Upper lobe of right lung (tissue), 1 donor: ENCODE data around the gene CNDP1. TPM values are rescaled to one million over a fixed set of nuclear protein-coding genes. Genes with fewer than 3 reads are reported as not detected.

Experiments
- ATAC-seq: fragments of 200-7000 bp; cut with Tn5 transposase; one replicate; pipeline ENCODE4 v1.9.1; 2020; ENCODE audit warnings: mild to moderate bottlenecking, moderate library complexity
- DNase-seq: peaks from one replicate; pipeline ENCODE4 v3.0.0-alpha.2; 2020
- H3K27ac ChIP-seq: fragments of 200-600 bp; one replicate; pipeline ENCODE4 v1.8.0; 2022
- H3K27me3 ChIP-seq: fragments of 200-600 bp; one replicate; pipeline ENCODE4 v1.8.0; 2022; ENCODE audit warnings: mild to moderate bottlenecking
- H3K36me3 ChIP-seq: fragments of 200-600 bp; one replicate; pipeline ENCODE4 v1.8.0; 2022
- H3K4me1 ChIP-seq: fragments of 200-600 bp; one replicate; pipeline ENCODE4 v1.8.0; 2022
- H3K4me3 ChIP-seq: fragments of 200-600 bp; one replicate; pipeline ENCODE4 v1.8.0; 2022; ENCODE audit warnings: mild to moderate bottlenecking
- H3K9me3 ChIP-seq: fragments of 200-600 bp; one replicate; pipeline ENCODE4 v1.8.0; 2022
- CTCF ChIP-seq: fragments of 200-600 bp; IDR thresholded peaks from one replicate; pipeline ENCODE4 v1.8.0; 2022; ENCODE audit warnings: antibody characterized with exemption
- intact Hi-C: fragments of 100-400 bp; cut with DNase I; formaldehyde crosslinking; loops from one replicate; pipeline ENCODE4 v1.11.0; 2022
- total RNA-seq: library from RNA; stranded (reverse); fragmentation: NEBNext Ultra II Directional; extraction: Animal tissue kit (Norgen Biotek cat#: 25700); gene quantifications from one replicate; pipeline ENCODE4 v1.2.1, GENCODE V29; 2021
- donor health status: DM: no; HTN: yes; CAD: no; lungs with severe emphysema.

Gene CNDP1
- total RNA-seq, 1 donor from 2014 or later = not detected

GRCh38 chr18:74525741-74526140, 8.6 kb upstream of the CNDP1 start:
- DNase-seq (peak; percentile 32), ATAC-seq (no peak)
- intact Hi-C loops = no loop called here

GRCh38 chr18:74526488-74526887, 7.8 kb upstream of the CNDP1 start:
- H3K4me3 ChIP-seq = no peak overlapping the region
- no peaks in the 10 kb centered on the region for H3K27me3 ChIP-seq
- DNase-seq (no peak), ATAC-seq (no peak)
- intact Hi-C loops = no loop called here
- no peaks in the 10 kb centered on the region for H3K4me1 ChIP-seq
- no peak for TF ChIP-seq CTCF
- H3K9me3 ChIP-seq = no peaks in the 10 kb centered on the region
- H3K27ac ChIP-seq = no peak overlapping the region
- H3K36me3 ChIP-seq = peaks cover 3% of the 10 kb centered on the region

More at GRCh38 chr18:74525741-74526140, 8.6 kb upstream of the CNDP1 start:
- Histone ChIP-seq H3K9me3 (no peaks in the 10 kb centered on the region), H3K36me3 (peaks cover 11% of the 10 kb centered on the region), H3K4me3 (no peak overlapping the region), H3K27ac (no peak overlapping the region), H3K27me3 (no peaks in the 10 kb centered on the region), H3K4me1 (no peaks in the 10 kb centered on the region)
- no peak for TF ChIP-seq CTCF

GRCh38 chr18:74528478-74528877, 5.8 kb upstream of the CNDP1 start:
- Histone ChIP-seq H3K4me3 (no peak overlapping the region), H3K4me1 (no peaks in the 10 kb centered on the region), H3K27me3 (no peaks in the 10 kb centered on the region), H3K36me3 (no peaks in the 10 kb centered on the region), H3K27ac (no peak overlapping the region), H3K9me3 (no peaks in the 10 kb centered on the region)
- DNase-seq (no peak), ATAC-seq (no peak)
- no peak for TF ChIP-seq CTCF
- intact Hi-C loops = no loop called here

GRCh38 chr18:74528913-74529312, 5.4 kb upstream of the CNDP1 start:
- no peak for TF ChIP-seq CTCF
- Histone ChIP-seq H3K4me3 (no peak overlapping the region), H3K9me3 (no peaks in the 10 kb centered on the region), H3K4me1 (no peaks in the 10 kb centered on the region), H3K27me3 (no peaks in the 10 kb centered on the region), H3K27ac (no peak overlapping the region), H3K36me3 (no peaks in the 10 kb centered on the region)
- intact Hi-C loops = no loop called here
- no peak for ATAC-seq
- DNase-seq = no peak

- ATAC-seq (no peak), DNase-seq (peak; percentile 11)
- TF ChIP-seq CTCF = no peak
These were observed 4.9 kb upstream of the CNDP1 start for GRCh38 chr18:74529378-74529777.

More at GRCh38 chr18:74529378-74529777, 4.9 kb upstream of the CNDP1 start:
- no peak overlapping the region for H3K27ac ChIP-seq
- H3K9me3 ChIP-seq = no peaks in the 10 kb centered on the region
- no peaks in the 10 kb centered on the region for H3K36me3 ChIP-seq
- intact Hi-C loops = no loop called here
- no peaks in the 10 kb centered on the region for H3K4me1 ChIP-seq
- H3K27me3 ChIP-seq = no peaks in the 10 kb centered on the region
- no peak overlapping the region for H3K4me3 ChIP-seq
